AG04450 (cell line): ENCODE results near the gene APOC4. TPM values are rescaled to one million over a fixed set of nuclear protein-coding genes. Genes with fewer than 3 reads are reported as not detected.

ENCODE experiments used
- CTCF ChIA-PET: fragments of 300-600, 350-600 bp; formaldehyde crosslinking; extraction: SDS; loops from one replicate; lab custom pipeline; 2022; ENCODE audit warnings: antibody characterized with exemption, inconsistent platforms; lab: Charles Lee
- POLR2A ChIA-PET: fragments of 350-600 bp; formaldehyde crosslinking; extraction: SDS; loops from one replicate; lab custom pipeline; 2021; ENCODE audit warnings: antibody characterized with exemption, inconsistent platforms; lab: Yijun Ruan, JAX
- DNase-seq: peaks from one replicate; pipeline ENCODE4 v3.0.0-alpha.2; 2011; ENCODE audit warnings: low read depth, low spot score
- H3K27ac ChIP-seq: one replicate; pipeline ENCODE4 v1.5.1; 2012; ENCODE audit warnings: low read depth, low read length, control low read depth
- H3K27me3 ChIP-seq: one replicate; pipeline ENCODE4 v1.6.0; 2012; ENCODE audit warnings: low read length; ENCODE audit not compliant: control insufficient read depth, insufficient read depth
- H3K4me3 ChIP-seq: 2 replicates; pipeline ENCODE4 v1.5.1; 2011; ENCODE audit warnings: mild to moderate bottlenecking, low read depth, low read length, control low read depth
- H3K9me3 ChIP-seq: 2 replicates; pipeline ENCODE4 v1.5.1; 2012; ENCODE audit warnings: low read length; ENCODE audit not compliant: control insufficient read depth, insufficient read depth
- polyA plus RNA-seq: library from polyadenylated mRNA; depleted of rRNA; stranded (reverse); fragments of >200 nt; gene quantifications from 2 replicates; pipeline ENCODE4 v1.2.3, GENCODE V29; 2011; rRNA removed
- TF ChIP-seq, protein P1 (sequence below): IDR thresholded peaks from 2 replicates; pipeline ENCODE4 v1.5.1; 2011; ENCODE audit warnings: low read depth, low read length, control low read depth, inconsistent platforms

The APOC4 gene
- polyA plus RNA-seq, 1 experiment, result not detected

DNA sequence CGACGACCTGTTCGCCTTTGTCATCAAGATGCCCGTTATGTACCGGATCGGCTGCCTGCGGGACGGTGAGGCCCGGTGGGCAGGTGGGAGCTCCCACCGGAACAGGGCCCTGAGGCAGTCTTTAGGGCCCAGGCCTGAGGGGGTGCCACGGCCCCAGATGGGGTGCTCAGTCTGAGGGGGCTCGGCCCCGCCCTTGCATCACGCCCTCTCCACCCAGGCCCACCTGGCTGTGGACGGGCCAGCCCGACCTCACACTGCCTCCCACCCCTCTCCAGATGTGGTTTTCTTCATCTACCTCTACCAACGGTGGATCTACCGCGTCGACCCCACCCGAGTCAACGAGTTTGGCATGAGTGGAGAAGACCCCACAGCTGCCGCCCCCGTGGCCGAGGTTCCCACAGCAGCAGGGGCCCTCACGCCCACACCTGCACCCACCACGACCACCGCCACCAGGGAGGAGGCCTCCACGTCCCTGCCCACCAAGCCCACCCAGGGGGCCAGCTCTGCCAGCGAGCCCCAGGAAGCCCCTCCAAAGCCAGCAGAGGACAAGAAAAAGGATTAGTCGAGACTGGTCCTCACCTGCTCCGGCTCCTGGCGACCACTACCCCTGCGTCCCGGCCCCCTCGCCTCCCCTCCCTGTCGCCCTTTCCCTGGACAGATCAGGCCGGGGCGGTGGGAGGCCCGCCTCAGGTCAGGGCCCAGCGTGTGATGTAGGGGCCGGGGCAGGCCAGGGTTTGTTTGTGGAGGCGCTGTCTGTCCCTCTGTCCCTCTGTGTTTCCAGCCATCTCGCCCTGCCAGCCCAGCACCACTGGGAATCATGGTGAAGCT is 50.5 kb downstream of the APOC4 start:
- no peaks in the 10 kb centered on the region for H3K9me3 ChIP-seq
- TF ChIP-seq, protein P1, sequence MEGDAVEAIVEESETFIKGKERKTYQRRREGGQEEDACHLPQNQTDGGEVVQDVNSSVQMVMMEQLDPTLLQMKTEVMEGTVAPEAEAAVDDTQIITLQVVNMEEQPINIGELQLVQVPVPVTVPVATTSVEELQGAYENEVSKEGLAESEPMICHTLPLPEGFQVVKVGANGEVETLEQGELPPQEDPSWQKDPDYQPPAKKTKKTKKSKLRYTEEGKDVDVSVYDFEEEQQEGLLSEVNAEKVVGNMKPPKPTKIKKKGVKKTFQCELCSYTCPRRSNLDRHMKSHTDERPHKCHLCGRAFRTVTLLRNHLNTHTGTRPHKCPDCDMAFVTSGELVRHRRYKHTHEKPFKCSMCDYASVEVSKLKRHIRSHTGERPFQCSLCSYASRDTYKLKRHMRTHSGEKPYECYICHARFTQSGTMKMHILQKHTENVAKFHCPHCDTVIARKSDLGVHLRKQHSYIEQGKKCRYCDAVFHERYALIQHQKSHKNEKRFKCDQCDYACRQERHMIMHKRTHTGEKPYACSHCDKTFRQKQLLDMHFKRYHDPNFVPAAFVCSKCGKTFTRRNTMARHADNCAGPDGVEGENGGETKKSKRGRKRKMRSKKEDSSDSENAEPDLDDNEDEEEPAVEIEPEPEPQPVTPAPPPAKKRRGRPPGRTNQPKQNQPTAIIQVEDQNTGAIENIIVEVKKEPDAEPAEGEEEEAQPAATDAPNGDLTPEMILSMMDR, result no peak
- H3K27me3 ChIP-seq, result no peaks in the 10 kb centered on the region
- no peak overlapping the region for H3K4me3 ChIP-seq
- H3K27ac ChIP-seq, result no peak overlapping the region
- DNase-seq, result no peak
- CTCF ChIA-PET, result no interaction called here
- POLR2A ChIA-PET, result no interaction called here

DNA sequence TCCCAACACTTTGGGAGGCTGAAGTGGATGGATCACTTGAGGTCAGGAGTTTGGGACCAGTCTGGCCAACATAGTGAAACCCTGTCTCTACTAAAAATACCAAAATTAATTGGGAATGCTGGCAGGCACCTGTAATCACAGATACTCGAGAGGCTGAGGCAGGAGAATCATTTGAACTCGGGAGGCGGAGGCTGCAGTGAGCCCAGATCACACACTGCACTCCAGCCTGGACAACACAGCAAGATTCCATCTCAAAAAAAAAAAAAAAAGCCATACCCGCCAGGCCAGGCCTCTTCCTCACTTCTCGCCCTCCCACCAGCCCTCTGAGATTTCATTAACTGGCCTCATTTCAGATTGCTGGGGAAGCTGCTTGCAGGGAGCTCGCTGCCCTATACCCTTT is 51.5 kb downstream of the APOC4 start:
- TF ChIP-seq, protein P1, result no peak
- Histone ChIP-seq H3K27ac (no peak overlapping the region), H3K27me3 (no peaks in the 10 kb centered on the region), H3K4me3 (no peak overlapping the region), H3K9me3 (no peaks in the 10 kb centered on the region)
- no peak for DNase-seq
- CTCF ChIA-PET, result no interaction called here
- POLR2A ChIA-PET, result no interaction called here

DNA sequence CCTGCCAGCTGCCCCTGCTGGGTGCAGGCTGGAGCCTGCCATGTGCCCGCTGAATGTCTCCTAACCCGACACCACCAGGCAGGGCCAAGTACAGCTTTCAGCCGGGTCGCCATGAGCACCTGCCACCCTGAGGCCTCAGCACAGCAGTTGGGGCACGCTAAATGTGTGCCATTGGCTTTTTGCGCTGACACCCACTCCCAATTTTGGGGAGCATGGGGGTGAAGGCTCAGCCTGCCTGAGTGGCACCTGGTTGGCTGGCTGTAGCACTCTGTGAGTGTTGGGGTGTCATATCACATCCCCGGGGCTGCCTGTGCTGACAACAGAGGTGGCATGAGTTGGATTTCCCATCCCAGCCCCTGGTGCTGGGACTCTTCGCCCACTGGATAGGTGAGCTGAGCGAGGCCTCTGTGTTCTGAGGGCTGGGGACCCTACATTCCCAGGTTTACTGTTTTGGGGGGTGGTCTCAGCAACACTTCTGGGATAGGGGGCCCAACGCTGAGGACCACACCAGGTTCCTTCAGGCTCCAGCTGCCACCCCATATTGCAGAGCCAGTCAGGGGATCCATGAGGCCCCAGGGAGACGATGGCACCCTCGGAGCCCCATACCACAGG is 52.0 kb downstream of the APOC4 start:
- POLR2A ChIA-PET, result no interaction called here
- TF ChIP-seq, protein P1, result no peak
- no peak for DNase-seq
- Histone ChIP-seq H3K27ac (no peak overlapping the region), H3K27me3 (no peaks in the 10 kb centered on the region), H3K9me3 (no peaks in the 10 kb centered on the region), H3K4me3 (no peak overlapping the region)
- CTCF ChIA-PET, result no interaction called here

Other genes starting within 250 kb of the APOC4 start
- not detected in 2 replicates for gene CEACAM16, start 243.1 kb upstream of the APOC4 start, polyA plus RNA-seq
- gene BCL3, start 193.5 kb upstream of the APOC4 start, polyA plus RNA-seq, result 5.6 and 11.0 TPM in 2 replicates
- not detected in 2 replicates for gene CBLC, start 164.3 kb upstream of the APOC4 start, polyA plus RNA-seq
- gene BCAM, start 133.1 kb upstream of the APOC4 start, polyA plus RNA-seq, result 8.4 and 9.7 TPM in 2 replicates
- gene NECTIN2, start 95.9 kb upstream of the APOC4 start, polyA plus RNA-seq, result 80.2 and 110 TPM in 2 replicates
- gene TOMM40, start 51.0 kb upstream of the APOC4 start, polyA plus RNA-seq, result 21.7 and 27.1 TPM in 2 replicates
- 5.9 and 7.2 TPM in 2 replicates for gene APOE, start 36.4 kb upstream of the APOC4 start, polyA plus RNA-seq
- gene APOC1, start 27.6 kb upstream of the APOC4 start, polyA plus RNA-seq, result 3.4 and 4.9 TPM in 2 replicates
- gene APOC2, start 3.8 kb downstream of the APOC4 start, polyA plus RNA-seq, result not detected in 2 replicates
- 51.5 and 63.1 TPM in 2 replicates for gene CLPTM1, start 13.1 kb downstream of the APOC4 start, polyA plus RNA-seq
- gene RELB, start 59.2 kb downstream of the APOC4 start, polyA plus RNA-seq, result 9.9 and 13.9 TPM in 2 replicates
- 12.4 and 13.9 TPM in 2 replicates for gene CLASRP, start 96.8 kb downstream of the APOC4 start, polyA plus RNA-seq
- gene ZNF296, start 134.2 kb downstream of the APOC4 start, polyA plus RNA-seq, result not detected in 2 replicates
- gene GEMIN7, start 137.0 kb downstream of the APOC4 start, polyA plus RNA-seq, result 20.6 and 24.7 TPM in 2 replicates
- 8.6 and 11.2 TPM in 2 replicates for gene PPP1R37, start 150.9 kb downstream of the APOC4 start, polyA plus RNA-seq
- 0.04 TPM in 2 replicates for gene NKPD1, start 218.7 kb downstream of the APOC4 start, polyA plus RNA-seq
- 5.8 and 9.4 TPM in 2 replicates for gene TRAPPC6A, start 236.0 kb downstream of the APOC4 start, polyA plus RNA-seq
- gene BLOC1S3, start 236.5 kb downstream of the APOC4 start, polyA plus RNA-seq, result 7.0 and 8.2 TPM in 2 replicates